RWPE1 (cell line): Measurements from ENCODE around the gene USP49.

Experiments
- CTCF ChIA-PET: fragments of 350-600 bp; sonication (Branson Sonifier 250); formaldehyde crosslinking; extraction: SDS; loops from one replicate; lab custom pipeline; 2021; lab: Yijun Ruan, JAX
- POLR2A ChIA-PET: fragments of 400-600 bp; formaldehyde crosslinking; extraction: SDS; loops from one replicate; lab custom pipeline; 2020; ENCODE audit warnings: antibody characterized with exemption; ENCODE audit not compliant: low non-redundant PET; lab: Yijun Ruan, JAX
- DNase-seq: peaks from one replicate; pipeline ENCODE4 v3.0.0; 2012; ENCODE audit warnings: low spot score
- H3K27ac ChIP-seq: fragments of 450-650 bp; 2 replicates; pipeline ENCODE4 v1.5.1; 2017
- CTCF ChIP-seq: fragments of 450-650 bp; conservative IDR thresholded peaks from 2 replicates; pipeline ENCODE4 v1.5.1; 2017; ENCODE audit warnings: low read depth, mild to moderate bottlenecking

Gene USP49

DNA sequence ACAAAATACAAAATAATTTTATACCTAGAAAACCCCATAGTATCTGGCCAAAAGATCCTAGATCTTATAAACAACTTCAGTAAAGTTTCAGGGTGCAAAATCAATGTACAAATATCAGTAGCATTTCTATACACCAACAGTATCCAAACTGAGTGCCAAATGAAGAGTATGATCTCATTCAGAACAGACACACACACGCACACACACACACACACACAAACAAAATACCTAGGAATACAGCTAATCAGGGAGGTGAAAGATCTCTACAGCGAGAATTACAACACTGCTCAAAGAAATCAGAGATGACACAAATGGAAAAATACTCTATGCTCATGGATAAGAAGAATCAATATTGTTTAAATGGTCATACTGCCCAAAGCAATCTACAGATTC is 58.5 kb downstream of the USP49 start:
- TF ChIP-seq CTCF = no peak
- DNase-seq = no peak
- CTCF ChIA-PET = no interaction called here
- POLR2A ChIA-PET = no interaction called here
- no peak overlapping the region for H3K27ac ChIP-seq

DNA sequence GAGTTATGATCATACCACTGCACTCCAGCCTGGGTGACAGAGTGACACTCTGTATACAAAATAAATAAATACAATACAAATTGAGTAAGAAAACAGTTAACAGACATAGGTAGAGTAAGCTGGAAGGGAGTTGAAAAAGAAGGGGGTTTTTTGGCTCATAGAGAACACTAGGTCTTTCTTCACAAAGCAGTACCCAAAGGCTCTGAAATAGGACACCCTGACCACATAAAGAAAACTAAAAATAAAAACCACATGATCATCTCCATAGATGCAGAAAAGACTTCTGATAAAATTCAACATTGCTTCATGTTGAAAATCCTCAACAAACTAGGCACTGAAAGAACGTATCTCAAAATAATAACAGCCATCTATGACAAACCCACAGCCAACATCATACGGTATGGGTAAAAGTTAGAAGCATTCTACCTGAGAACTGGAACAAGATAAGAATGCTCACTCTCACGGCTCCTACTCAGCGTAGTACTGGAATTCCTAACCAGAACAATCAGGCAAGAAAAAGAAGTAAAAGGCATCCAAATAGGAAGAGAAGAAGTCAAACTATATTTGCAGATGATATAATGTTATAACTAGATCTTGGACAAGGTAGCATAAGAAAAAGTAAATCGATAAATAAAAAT is 59.0 kb downstream of the USP49 start:
- POLR2A ChIA-PET = no interaction called here
- CTCF ChIA-PET = no interaction called here
- TF ChIP-seq CTCF = no peak
- H3K27ac ChIP-seq = no peak overlapping the region
- no peak for DNase-seq

DNA sequence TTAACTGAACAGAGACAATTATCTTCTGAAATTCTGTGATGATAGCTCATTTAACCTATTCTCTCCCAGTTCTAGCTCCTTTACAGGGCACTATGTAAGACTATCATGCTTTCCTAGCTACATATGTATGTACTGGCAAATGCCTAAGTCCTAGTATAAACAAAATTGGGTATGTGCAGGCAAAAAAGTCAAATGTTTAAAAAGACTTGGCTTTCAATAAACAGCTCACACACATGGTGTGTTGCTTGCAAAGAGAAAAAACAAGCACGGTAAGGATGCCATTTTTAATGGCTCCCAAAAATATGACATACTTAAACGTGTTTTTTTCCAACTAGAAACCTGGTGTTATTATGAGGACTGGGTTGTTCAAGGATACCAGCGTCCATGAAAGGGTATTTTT is 62.9 kb downstream of the USP49 start:
- TF ChIP-seq CTCF = no peak
- no peak overlapping the region for H3K27ac ChIP-seq
- CTCF ChIA-PET = interaction anchor here (0.8 kb wide), 1 partner anchor 11 kb away, joined by 3 read pairs; no protein-coding TSS in a partner anchor
- POLR2A ChIA-PET = no interaction called here
- no peak for DNase-seq

DNA sequence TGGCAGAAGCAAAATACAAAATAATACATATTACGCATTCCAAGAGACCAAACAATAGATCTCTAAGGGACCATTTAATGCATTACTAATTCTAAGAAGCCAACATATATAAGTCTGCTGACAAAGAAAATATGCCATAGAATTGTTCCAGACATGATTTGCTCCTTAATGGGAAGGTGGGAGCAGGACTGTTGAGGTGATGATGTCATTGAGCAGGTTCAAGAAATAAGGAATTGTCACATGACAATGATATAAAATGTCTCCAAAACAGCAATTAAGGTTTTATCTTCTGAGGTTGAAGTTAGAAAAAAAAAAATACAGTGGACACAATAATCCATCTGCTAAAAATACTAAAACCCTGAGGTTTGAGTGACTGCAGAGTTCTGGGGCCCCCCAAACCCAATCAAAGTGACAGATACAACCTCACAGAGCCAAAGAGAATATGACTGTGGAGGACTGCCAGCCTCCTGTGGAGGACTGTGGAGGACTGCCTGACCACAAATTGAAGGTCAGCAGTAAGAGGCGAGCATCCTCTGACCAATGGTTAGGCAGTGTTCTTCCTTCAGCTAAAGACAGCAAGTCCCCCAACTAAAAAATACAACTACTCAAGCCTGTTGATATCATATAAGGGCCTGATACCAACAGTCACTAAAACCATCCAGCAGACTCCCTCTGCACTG is 68.7 kb downstream of the USP49 start:
- no peak overlapping the region for H3K27ac ChIP-seq
- TF ChIP-seq CTCF = no peak
- CTCF ChIA-PET = no interaction called here
- no peak for DNase-seq
- POLR2A ChIA-PET = no interaction called here

DNA sequence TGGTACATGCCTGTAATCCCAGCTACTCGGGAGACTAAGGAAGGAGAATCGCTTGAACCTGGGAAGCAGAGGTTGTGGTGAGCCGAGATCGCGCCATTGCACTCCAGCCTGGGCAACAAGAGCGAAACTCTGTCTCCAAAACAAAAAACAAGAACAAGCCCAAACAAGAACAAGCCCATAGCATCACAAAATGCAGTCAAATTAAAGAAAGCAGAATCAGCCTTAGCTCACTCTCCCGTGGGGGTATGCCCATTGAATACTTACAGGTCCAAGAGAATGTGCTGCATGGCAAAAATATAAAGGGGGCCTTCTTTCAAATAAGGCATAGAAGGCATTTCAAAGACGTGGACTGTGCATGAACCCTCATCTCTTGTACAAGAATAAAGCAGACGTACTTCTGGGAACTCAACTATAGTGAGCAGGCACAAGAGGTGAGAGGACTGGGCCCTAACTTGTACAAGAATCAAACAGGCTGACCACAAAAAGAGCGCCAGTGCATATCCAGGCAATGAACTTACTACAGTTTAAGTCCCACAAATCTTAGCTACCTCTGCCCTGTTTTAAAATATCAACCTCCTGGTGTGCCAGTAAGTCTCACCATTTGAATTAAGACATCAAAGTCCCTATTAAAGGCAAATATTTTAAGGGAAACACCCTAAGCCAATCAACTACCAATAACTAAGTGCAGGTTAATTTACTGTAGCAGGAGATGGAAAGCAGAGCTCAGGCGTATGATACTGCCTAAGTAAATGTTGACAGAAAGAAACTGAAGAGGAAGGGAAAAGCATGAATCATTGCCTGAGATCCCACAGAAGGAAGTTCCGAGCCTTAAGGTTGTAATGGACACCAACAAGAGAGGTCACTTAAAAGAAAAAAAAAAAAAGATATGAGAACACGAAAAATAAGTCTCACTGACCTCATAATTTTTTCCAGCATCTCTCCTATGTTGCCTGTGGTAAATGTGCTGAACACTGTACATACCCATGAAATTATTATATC is 70.3 kb downstream of the USP49 start:
- no peak for DNase-seq
- POLR2A ChIA-PET = no interaction called here
- CTCF ChIA-PET = no interaction called here
- H3K27ac ChIP-seq = no peak overlapping the region
- no peak for TF ChIP-seq CTCF

DNA sequence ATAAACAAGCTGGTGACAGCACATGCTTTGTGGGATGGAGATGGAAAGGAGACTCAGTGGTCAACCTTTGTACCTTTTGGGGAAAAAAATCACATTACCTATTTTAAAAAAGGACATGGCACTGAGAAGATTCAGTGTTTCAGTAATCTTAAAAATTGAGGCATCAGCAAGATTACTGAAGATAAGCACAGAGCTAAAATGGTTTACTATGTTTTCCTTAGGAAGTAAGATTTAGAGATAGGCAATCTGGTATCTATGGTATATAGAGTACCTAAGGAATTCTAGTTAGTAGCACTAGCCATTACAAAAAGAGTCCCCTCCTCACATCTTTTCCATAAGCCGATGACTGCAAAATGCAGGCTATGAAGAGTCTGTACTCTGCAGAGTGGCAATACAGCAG is 72.0 kb downstream of the USP49 start:
- no peak for TF ChIP-seq CTCF
- ChIA-PET POLR2A (no interaction called here), CTCF (interaction anchor here (0.5 to 0.6 kb wide), 2 partner anchors 9 to 98 kb away, joined by 3 to 7 read pairs; partner anchors contain the start of gene MED20)

More for the DNA sequence above, 72.0 kb downstream of the USP49 start:
- DNase-seq = no peak
- no peak overlapping the region for H3K27ac ChIP-seq
